Nephron (organoid): ENCODE data around the gene RBM42.
"Not testable (repeated sequence)": the region's sequence is repeated elsewhere in the genome, so short reads cannot be mapped to it uniquely, and the experiment has no call there.

Experiments used
- H3K27ac Mint-ChIP-seq, 3 experiments: 2 replicates each; pipeline ENCODE4 v1.8.0; 2020; ENCODE audit warnings: mixed read lengths in 3 of 3, mild to moderate bottlenecking in 2 of 3, moderate library complexity in 1 of 3
- H3K27me3 Mint-ChIP-seq: 2 replicates; pipeline ENCODE4 v1.8.0; 2021; ENCODE audit warnings: low read depth, mild to moderate bottlenecking, moderate library complexity, mixed read lengths
- H3K36me3 Mint-ChIP-seq: 2 replicates; pipeline ENCODE4 v1.8.0; 2020; ENCODE audit warnings: low read depth, mixed read lengths
- H3K4me1 Mint-ChIP-seq: 2 replicates; pipeline ENCODE4 v1.8.0; 2020; ENCODE audit warnings: mixed read lengths
- H3K4me3 Mint-ChIP-seq, 3 experiments: 2 replicates each; pipeline ENCODE4 v1.8.0; 2020; ENCODE audit warnings: mild to moderate bottlenecking in 3 of 3, mixed read lengths in 3 of 3, moderate library complexity in 2 of 3
- H3K9me3 Mint-ChIP-seq: 2 replicates; pipeline ENCODE4 v1.8.0; 2020; ENCODE audit warnings: mixed read lengths
- CTCF ChIP-seq, 3 experiments: fragments of 200-600 bp; sonication (generic); IDR thresholded peaks; one replicate each; pipeline ENCODE4 v1.5.0; 2021; ENCODE audit warnings: antibody characterized with exemption in 3 of 3; ENCODE audit not compliant: unreplicated experiment in 3 of 3

Gene RBM42

GRCh38 chr19:35648017-35648961, 19.5 kb downstream of the RBM42 start, which contains the start of gene COX6B1:
COX6B1 (plus strand) TSS chr19:35648323; CDS start chr19:35651244, 2,921 bp downstream.
- H3K4me3 Mint-ChIP-seq, result peak within 1 kb of the TSS; percentile 96 to 98 (median 98)
- TF ChIP-seq CTCF (IDR thresholded peaks at IDR 0.05; ENCODE audit: unreplicated experiment in 3 of 3), result no peak
- H3K9me3 Mint-ChIP-seq, result no peaks in the 10 kb centered on the region
- H3K36me3 Mint-ChIP-seq, result peaks cover 18% of the 10 kb centered on the region
- H3K27ac Mint-ChIP-seq, result peak within 1 kb of the TSS; percentile 40 to 95 (median 90)
- peaks cover 12% of the 10 kb centered on the region for H3K4me1 Mint-ChIP-seq
- H3K27me3 Mint-ChIP-seq, result no peaks in the 10 kb centered on the region

- no peak for TF ChIP-seq CTCF (IDR thresholded peaks at IDR 0.05; ENCODE audit: unreplicated experiment in 3 of 3)
- H3K36me3 Mint-ChIP-seq, result peaks cover 34% of the 10 kb centered on the region
- no peaks in the 10 kb centered on the region for H3K9me3 Mint-ChIP-seq
- H3K27ac Mint-ChIP-seq, result no peak overlapping the region
- peak overlapping the region; percentile 57 to 72 (median 66) for H3K4me3 Mint-ChIP-seq
- H3K27me3 Mint-ChIP-seq, result no peaks in the 10 kb centered on the region
- peaks cover 5% of the 10 kb centered on the region for H3K4me1 Mint-ChIP-seq
Measured at GRCh38 chr19:35650581-35650980, 21.7 kb downstream of the RBM42 start.

DNA sequence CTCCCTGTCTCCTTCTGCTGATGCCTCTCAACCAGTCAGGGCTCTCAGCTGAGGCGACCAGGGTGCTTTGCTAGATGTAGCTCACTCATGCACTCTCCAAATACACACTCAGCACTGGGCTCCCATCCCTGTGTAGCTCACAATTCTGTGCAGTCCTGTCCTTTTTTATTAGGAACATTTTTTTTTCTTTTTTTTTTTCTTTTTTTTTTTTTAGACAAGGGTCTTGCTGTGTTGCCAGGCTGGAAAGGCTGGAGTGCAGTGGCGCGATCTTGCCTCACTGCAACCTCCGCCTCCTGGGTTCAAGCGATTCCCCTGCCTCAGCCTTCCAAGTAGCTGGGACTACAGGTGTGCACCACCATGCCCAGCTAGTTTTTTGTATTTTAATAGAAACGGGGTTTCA, 26.0 kb downstream of the RBM42 start:
- not testable (repeated sequence) for H3K27me3 Mint-ChIP-seq, H3K4me3 Mint-ChIP-seq, H3K27ac Mint-ChIP-seq, H3K4me1 Mint-ChIP-seq, H3K9me3 Mint-ChIP-seq
- peaks cover 63% of the 10 kb centered on the region for H3K36me3 Mint-ChIP-seq

DNA sequence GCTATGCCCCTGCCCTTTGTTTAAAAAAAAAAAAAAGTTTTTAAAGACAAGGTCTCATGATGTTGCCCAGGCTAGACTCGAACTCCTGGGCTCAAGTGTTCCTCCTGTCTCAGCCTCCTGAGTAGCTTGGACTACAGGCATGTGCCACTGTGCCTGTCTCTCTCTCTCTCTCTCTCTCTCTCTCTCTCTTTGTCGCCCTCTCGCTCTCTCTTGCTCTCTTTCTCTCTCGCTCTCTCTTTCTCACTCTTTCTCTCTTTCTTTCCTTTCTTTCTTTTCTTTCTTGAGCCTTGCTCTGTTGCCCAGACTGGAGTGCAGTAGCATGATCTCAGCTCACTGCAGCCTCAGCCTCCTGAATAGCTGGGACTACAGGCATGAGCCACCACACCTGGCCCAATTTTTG, 26.8 kb downstream of the RBM42 start:
- Mint-ChIP-seq H3K27me3 (no peaks in the 10 kb centered on the region), H3K36me3 (peaks cover 65% of the 10 kb centered on the region), H3K4me3 (no peak overlapping the region), H3K9me3 (no peaks in the 10 kb centered on the region), H3K4me1 (no peaks in the 10 kb centered on the region), H3K27ac (no peak overlapping the region)
- no peak for TF ChIP-seq CTCF (IDR thresholded peaks at IDR 0.05; ENCODE audit: unreplicated experiment in 3 of 3)

GRCh38 chr19:35656700-35657099, 27.9 kb downstream of the RBM42 start:
- Mint-ChIP-seq H3K27me3 (no peaks in the 10 kb centered on the region), H3K9me3 (no peaks in the 10 kb centered on the region)

More at GRCh38 chr19:35656700-35657099, 27.9 kb downstream of the RBM42 start:
- Mint-ChIP-seq H3K4me1 (no peaks in the 10 kb centered on the region), H3K4me3 (no peak overlapping the region), H3K36me3 (peaks cover 65% of the 10 kb centered on the region), H3K27ac (no peak overlapping the region)
- TF ChIP-seq CTCF (IDR thresholded peaks at IDR 0.05; ENCODE audit: unreplicated experiment in 3 of 3), result no peak
